GM18870 (cell line): ENCODE data around the gene IGF2.
"Not testable (repeated sequence)": the region's sequence is repeated elsewhere in the genome, so short reads cannot be mapped to it uniquely, and the experiment has no call there.

Experiments used
- ATAC-seq: cut with Tn5 transposase; IDR thresholded peaks from one replicate; pipeline ENCODE4 v1.9.1; 2021; ENCODE audit warnings: moderate library complexity; ENCODE audit not compliant: unreplicated experiment

IGF2 gene

GRCh38 chr11:2139123-2139521 is at the start of gene IGF2:
TSS of gene IGF2 (minus strand) at chr11:2139389. CDS start at chr11:2135523, 3,866 bp downstream.
- no peak for ATAC-seq

- ATAC-seq = no peak
Measured at GRCh38 chr11:2188745-2189144, 49.6 kb upstream of the IGF2 start.

- no peak for ATAC-seq
Measured at GRCh38 chr11:2187280-2187707, 48.1 kb upstream of the IGF2 start.

- ATAC-seq = no peak
Measured at GRCh38 chr11:2186669-2187279, 47.6 kb upstream of the IGF2 start.

GRCh38 chr11:2185324-2186085 is 46.3 kb upstream of the IGF2 start:
- no peak for ATAC-seq

GRCh38 chr11:2182692-2183474 is 43.7 kb upstream of the IGF2 start:
- no peak for ATAC-seq

GRCh38 chr11:2182075-2182474 is 42.9 kb upstream of the IGF2 start:
- ATAC-seq = no peak

GRCh38 chr11:2180789-2181370 is 41.7 kb upstream of the IGF2 start:
- no peak for ATAC-seq

- no peak for ATAC-seq
Measured at GRCh38 chr11:2180347-2180746, 41.2 kb upstream of the IGF2 start.

GRCh38 chr11:2179516-2179915 is 40.3 kb upstream of the IGF2 start:
- ATAC-seq = no peak

GRCh38 chr11:2178906-2179494 is 39.8 kb upstream of the IGF2 start:
- ATAC-seq = no peak

GRCh38 chr11:2178055-2178773 is 39.0 kb upstream of the IGF2 start:
- not testable (repeated sequence) for ATAC-seq

GRCh38 chr11:2177076-2177475 is 37.9 kb upstream of the IGF2 start:
- no peak for ATAC-seq

- no peak for ATAC-seq
Measured at GRCh38 chr11:2176389-2176900, 37.3 kb upstream of the IGF2 start.

- ATAC-seq = no peak
Measured at GRCh38 chr11:2175659-2176058, 36.5 kb upstream of the IGF2 start.

- ATAC-seq = no peak
Measured at GRCh38 chr11:2174361-2174760, 35.2 kb upstream of the IGF2 start.

- no peak for ATAC-seq
Measured at GRCh38 chr11:2173761-2174160, 34.6 kb upstream of the IGF2 start.

- no peak for ATAC-seq
Measured at GRCh38 chr11:2173150-2173693, 34.0 kb upstream of the IGF2 start.

- ATAC-seq = no peak
Measured at GRCh38 chr11:2172676-2173075, 33.5 kb upstream of the IGF2 start.

- no peak for ATAC-seq
Measured at GRCh38 chr11:2171591-2172003, 32.4 kb upstream of the IGF2 start, which contains the start of gene TH. TSS of gene TH (minus strand) at chr11:2171815. CDS start at chr11:2171786, 29 bp downstream.
